H9 (cell line): ENCODE measurements around the gene SH3RF3. TPM values are rescaled to one million over a fixed set of nuclear protein-coding genes. Genes with fewer than 3 reads are reported as not detected.

Source experiments
- DNase-seq: peaks from one replicate; pipeline ENCODE4 v3.0.0-alpha.2; 2017
- H2AFZ ChIP-seq: one replicate; pipeline ENCODE4 v1.6.1; 2013; ENCODE audit warnings: mild to moderate bottlenecking, low read length, control low read depth, moderate library complexity
- H2AK5ac ChIP-seq: 2 replicates; pipeline ENCODE4 v1.6.1; 2013; ENCODE audit warnings: low read length, control low read depth, mixed read lengths; ENCODE audit not compliant: insufficient read length
- H2BK120ac ChIP-seq: one replicate; pipeline ENCODE4 v1.6.1; 2013; ENCODE audit warnings: low read depth, mild to moderate bottlenecking, low read length, control low read depth, inconsistent platforms; ENCODE audit not compliant: poor library complexity, severe bottlenecking
- H2BK12ac ChIP-seq: 2 replicates; pipeline ENCODE4 v1.6.1; 2013; ENCODE audit warnings: low read length, control low read depth, mixed read lengths, low read depth; ENCODE audit not compliant: insufficient read length
- H2BK15ac ChIP-seq: 2 replicates; pipeline ENCODE4 v1.6.1; 2013; ENCODE audit warnings: low read depth, low read length, control low read depth
- H2BK20ac ChIP-seq: one replicate; pipeline ENCODE4 v1.6.1; 2013; ENCODE audit warnings: low read depth, mild to moderate bottlenecking, low read length, control low read depth, inconsistent platforms; ENCODE audit not compliant: poor library complexity, severe bottlenecking
- H2BK5ac ChIP-seq: 2 replicates; pipeline ENCODE4 v1.6.1; 2013; ENCODE audit warnings: low read length, control low read depth, mixed read lengths; ENCODE audit not compliant: insufficient read length
- H3K14ac ChIP-seq: 2 replicates; pipeline ENCODE4 v1.6.1; 2013; ENCODE audit warnings: low read length, control low read depth; ENCODE audit not compliant: insufficient read depth
- H3K18ac ChIP-seq: 2 replicates; pipeline ENCODE4 v1.6.1; 2013; ENCODE audit warnings: low read depth, mild to moderate bottlenecking, mixed read lengths, low read length, control low read depth; ENCODE audit not compliant: insufficient read length
- H3K23ac ChIP-seq: 2 replicates; pipeline ENCODE4 v1.6.1; 2013; ENCODE audit warnings: low read length, control low read depth, mixed read lengths, low read depth; ENCODE audit not compliant: insufficient read length
- H3K23me2 ChIP-seq: 2 replicates; pipeline ENCODE4 v1.6.1; 2013; ENCODE audit warnings: low read depth, mild to moderate bottlenecking, mixed read lengths, low read length, control low read depth; ENCODE audit not compliant: insufficient read length, poor library complexity, severe bottlenecking
- H3K27ac ChIP-seq: 2 replicates; pipeline ENCODE4 v1.5.1; 2013; ENCODE audit warnings: low read length, control low read depth, mixed read lengths, low read depth; ENCODE audit not compliant: insufficient read length
- H3K27me3 ChIP-seq: 2 replicates; pipeline ENCODE4 v1.6.1; 2013; ENCODE audit warnings: low read length, control low read depth, inconsistent platforms; ENCODE audit not compliant: insufficient read depth
- H3K4ac ChIP-seq: 2 replicates; pipeline ENCODE4 v1.6.1; 2013; ENCODE audit warnings: low read depth, mild to moderate bottlenecking, control low read depth, inconsistent platforms, low read length, moderate library complexity
- H3K4me1 ChIP-seq: 2 replicates; pipeline ENCODE4 v1.6.1; 2013; ENCODE audit warnings: low read length, control low read depth, inconsistent platforms; ENCODE audit not compliant: insufficient read depth
- H3K4me2 ChIP-seq: 2 replicates; pipeline ENCODE4 v1.6.1; 2013; ENCODE audit warnings: low read length, control low read depth, mixed read lengths; ENCODE audit not compliant: insufficient read length, insufficient read depth
- H3K56ac ChIP-seq: 2 replicates; pipeline ENCODE4 v1.6.1; 2013; ENCODE audit warnings: low read depth, mild to moderate bottlenecking, mixed read lengths, low read length, control low read depth; ENCODE audit not compliant: insufficient read length
- H3K79me1 ChIP-seq: 2 replicates; pipeline ENCODE4 v1.6.1; 2013; ENCODE audit warnings: low read depth, mild to moderate bottlenecking, moderate library complexity, low read length, control low read depth, inconsistent platforms; ENCODE audit not compliant: insufficient read depth, poor library complexity, severe bottlenecking
- H3K79me2 ChIP-seq: 2 replicates; pipeline ENCODE4 v1.6.1; 2013; ENCODE audit warnings: low read length, control low read depth, inconsistent platforms; ENCODE audit not compliant: insufficient read depth
- H3K9ac ChIP-seq: 2 replicates; pipeline ENCODE4 v1.6.1; 2013; ENCODE audit warnings: low read length, control low read depth, mixed read lengths; ENCODE audit not compliant: insufficient read length; ENCODE audit errors: extremely low read depth
- H3K9me3 ChIP-seq: one replicate; pipeline ENCODE4 v1.6.1; 2013; ENCODE audit warnings: low read depth, low read length, inconsistent platforms; ENCODE audit not compliant: control insufficient read depth
- H3T11ph ChIP-seq: one replicate; pipeline ENCODE4 v1.6.1; 2013; ENCODE audit warnings: mild to moderate bottlenecking, low read length, control low read depth, inconsistent platforms
- H4K20me1 ChIP-seq: one replicate; pipeline ENCODE4 v1.6.1; 2013; ENCODE audit not compliant: control insufficient read depth, insufficient read length, insufficient read depth
- H4K5ac ChIP-seq: 2 replicates; pipeline ENCODE4 v1.6.1; 2013; ENCODE audit warnings: low read depth, mild to moderate bottlenecking, mixed read lengths, low read length, control low read depth; ENCODE audit not compliant: insufficient read length
- H4K8ac ChIP-seq: replicated peaks from 2 replicates; pipeline ENCODE4 v1.6.1; 2013; ENCODE audit warnings: low read length, control low read depth, mixed read lengths, low read depth; ENCODE audit not compliant: insufficient read length
- H4K91ac ChIP-seq: 2 replicates; pipeline ENCODE4 v1.6.1; 2013; ENCODE audit warnings: low read depth, mild to moderate bottlenecking, moderate library complexity, mixed read lengths, low read length, control low read depth; ENCODE audit not compliant: insufficient read length
- H3K27ac Mint-ChIP-seq, 3 experiments: 2 replicates in 2 of 3; 3 replicates in 1 of 3; pipeline ENCODE4 v1.8.0; 2020 to 2021; ENCODE audit warnings: mixed read lengths in 3 of 3, mild to moderate bottlenecking in 1 of 3, moderate library complexity in 1 of 3
- H3K27me3 Mint-ChIP-seq: 2 replicates; pipeline ENCODE4 v1.8.0; 2021; ENCODE audit warnings: low read depth, mild to moderate bottlenecking, moderate library complexity, mixed read lengths
- H3K36me3 Mint-ChIP-seq, 3 experiments: 2 replicates in 2 of 3; 3 replicates in 1 of 3; pipeline ENCODE4 v1.8.0; 2020 to 2021; ENCODE audit warnings: low read depth in 3 of 3, mixed read lengths in 3 of 3; ENCODE audit not compliant: insufficient read depth in 1 of 3
- H3K4me1 Mint-ChIP-seq, 2 experiments: 2 replicates each; pipeline ENCODE4 v1.8.0; 2020; ENCODE audit warnings: mixed read lengths in 2 of 2
- H3K4me3 Mint-ChIP-seq, 2 experiments: 2 replicates in 1 of 2; 3 replicates in 1 of 2; pipeline ENCODE4 v1.8.0; 2020 to 2021; ENCODE audit warnings: mild to moderate bottlenecking in 2 of 2, mixed read lengths in 2 of 2, moderate library complexity in 1 of 2
- H3K9me3 Mint-ChIP-seq, 2 experiments: 2 replicates in 1 of 2; 3 replicates in 1 of 2; pipeline ENCODE4 v1.8.0; 2020; ENCODE audit warnings: mild to moderate bottlenecking in 2 of 2, mixed read lengths in 2 of 2, moderate library complexity in 1 of 2
- CTCF ChIP-seq: fragments of 200-600 bp; sonication (generic); conservative IDR thresholded peaks from 3 replicates; pipeline ENCODE4 v1.8.0; 2021; ENCODE audit warnings: antibody characterized with exemption, mild to moderate bottlenecking
- WGBS: extraction: QIAGEN DNeasy Blood & Tissue Kit; methylation state at CpG from one replicate; pipeline ENCODE4 v1.1.7; 2013; ENCODE audit warnings: missing lambda C conversion rate, low lambda C conversion rate, mixed read lengths; ENCODE audit not compliant: insufficient read length; ENCODE audit errors: extremely low coverage; 5-methylcytosine and 5-hydroxymethylcytosine counted together
- total RNA-seq: library from RNA; stranded (reverse); gene quantifications from 2 replicates; pipeline ENCODE4 v1.2.1, GENCODE V29; 2021

SH3RF3 gene
- total RNA-seq, 1 experiment from 2014 or later: 0.46 TPM

- no peak overlapping the region for H2BK120ac ChIP-seq
- WGBS: no CpG with 5 or more reads among the region's 4 CpGs
- H3K27me3 Mint-ChIP-seq: peaks cover 15% of the 10 kb centered on the region
- H3K4me1 ChIP-seq: no peaks in the 10 kb centered on the region
- H2BK15ac ChIP-seq: no peak overlapping the region
- H3K9me3 Mint-ChIP-seq: peaks cover 3 to 9% of the 10 kb centered on the region in 2 experiments; a peak in 3 of 5 replicates
- no peaks in the 10 kb centered on the region for H4K20me1 ChIP-seq
- no peak overlapping the region for H3K4ac ChIP-seq
- no peak overlapping the region for H3T11ph ChIP-seq
- no peak overlapping the region for H4K8ac ChIP-seq
- DNase-seq: no peak
- H2BK12ac ChIP-seq: no peak overlapping the region
- H3K14ac ChIP-seq: no peak overlapping the region
- H2AK5ac ChIP-seq: no peak overlapping the region
- no peak for TF ChIP-seq CTCF
- H3K27ac ChIP-seq: no peak overlapping the region
- no peak overlapping the region for H3K23ac ChIP-seq
- no peaks in the 10 kb centered on the region for H3K9me3 ChIP-seq
- H3K79me1 ChIP-seq: no peaks in the 10 kb centered on the region
- no peak overlapping the region for H3K4me3 Mint-ChIP-seq
- no peak overlapping the region for H2AFZ ChIP-seq
- no peak overlapping the region for H3K4me2 ChIP-seq
- H3K9ac ChIP-seq: no peak overlapping the region
- no peak overlapping the region for H4K91ac ChIP-seq
- H4K5ac ChIP-seq: no peak overlapping the region
- H2BK20ac ChIP-seq: no peak overlapping the region
- H3K23me2 ChIP-seq: peaks cover 3% of the 10 kb centered on the region
- no peak overlapping the region for H3K27ac Mint-ChIP-seq
- H3K27me3 ChIP-seq: no peaks in the 10 kb centered on the region
- H3K56ac ChIP-seq: no peak overlapping the region
- no peak overlapping the region for H3K18ac ChIP-seq
- peaks cover 0 to 3% (median 0%) of the 10 kb centered on the region in 3 experiments; a peak in 1 of 7 replicates for H3K36me3 Mint-ChIP-seq
- H3K4me1 Mint-ChIP-seq: no peaks in the 10 kb centered on the region; a peak in 1 of 4 replicates
- H2BK5ac ChIP-seq: no peak overlapping the region
- no peaks in the 10 kb centered on the region for H3K79me2 ChIP-seq
Measured at GRCh38 chr2:109083771-109084170, 45.2 kb upstream of the SH3RF3 start.
